GM23338 (cell line): Measurements from ENCODE around the gene TYMP. TPM values are rescaled to one million over a fixed set of nuclear protein-coding genes. Genes with fewer than 3 reads are reported as not detected.

Source experiments
- ATAC-seq: fragments of 200-7000 bp; cut with Tn5 transposase; 3 replicates; pipeline ENCODE4 v1.9.1; 2020
- DNase-seq: peaks from one replicate; pipeline ENCODE4 v3.0.0-alpha.2; 2015; ENCODE audit warnings: low spot score
- H2AFZ ChIP-seq: fragments of 200-600 bp; sonication (generic); 2 replicates; pipeline ENCODE4 v1.8.0; 2016; ENCODE audit warnings: antibody characterized with exemption, mild to moderate bottlenecking, moderate library complexity
- H3F3A ChIP-seq: fragments of 200-600 bp; sonication (generic); replicated peaks from 2 replicates; pipeline ENCODE4 v1.8.0; 2017; ENCODE audit warnings: antibody characterized with exemption, mixed run types, low read depth
- H3K27ac ChIP-seq: fragments of 200-600 bp; sonication (generic); 2 replicates; pipeline ENCODE4 v1.6.1; 2016; ENCODE audit warnings: low read depth
- H3K27me3 ChIP-seq: fragments of 200-600 bp; sonication (generic); 2 replicates; pipeline ENCODE4 v1.8.0; 2016; ENCODE audit warnings: mild to moderate bottlenecking, mixed run types, moderate library complexity; ENCODE audit not compliant: insufficient read depth
- H3K36me3 ChIP-seq: fragments of 200-600 bp; sonication (generic); 2 replicates; pipeline ENCODE4 v1.8.0; 2016; ENCODE audit warnings: mild to moderate bottlenecking; ENCODE audit not compliant: insufficient read depth
- H3K4me1 ChIP-seq: fragments of 200-600 bp; sonication (generic); 2 replicates; pipeline ENCODE4 v1.8.0; 2016; ENCODE audit warnings: mild to moderate bottlenecking, moderate library complexity; ENCODE audit not compliant: insufficient read depth
- H3K4me2 ChIP-seq: fragments of 200-600 bp; sonication (generic); 2 replicates; pipeline ENCODE4 v1.7.1; 2017; ENCODE audit warnings: mixed run types
- H3K4me3 ChIP-seq: fragments of 200-600 bp; sonication (generic); 2 replicates; pipeline ENCODE4 v1.6.1; 2016; ENCODE audit warnings: mixed run types
- H3K79me2 ChIP-seq: fragments of 200-600 bp; sonication (generic); replicated peaks from 2 replicates; pipeline ENCODE4 v1.8.0; 2017; ENCODE audit warnings: mild to moderate bottlenecking; ENCODE audit not compliant: insufficient read depth
- H3K9me2 ChIP-seq: fragments of 200-600 bp; sonication (generic); 2 replicates; pipeline ENCODE4 v1.8.0; 2017; ENCODE audit not compliant: insufficient read depth
- H4K20me1 ChIP-seq: fragments of 200-600 bp; sonication (generic); replicated peaks from 2 replicates; pipeline ENCODE4 v1.8.0; 2017; ENCODE audit warnings: mild to moderate bottlenecking; ENCODE audit not compliant: insufficient read depth
- H3K27ac Mint-ChIP-seq: 2 replicates; pipeline ENCODE4 v1.8.0; 2020; ENCODE audit warnings: inconsistent platforms, mild to moderate bottlenecking, moderate library complexity, mixed read lengths
- H3K27me3 Mint-ChIP-seq: 3 replicates; pipeline ENCODE4 v1.8.0; 2022; ENCODE audit warnings: low read depth, mild to moderate bottlenecking, moderate library complexity, mixed read lengths, inconsistent platforms; ENCODE audit not compliant: insufficient read depth, poor library complexity
- H3K36me3 Mint-ChIP-seq: 3 replicates; pipeline ENCODE4 v1.8.0; 2021; ENCODE audit warnings: low read depth, mild to moderate bottlenecking, inconsistent platforms, moderate library complexity, mixed read lengths
- H3K4me1 Mint-ChIP-seq: 3 replicates; pipeline ENCODE4 v1.8.0; 2020; ENCODE audit warnings: mild to moderate bottlenecking, inconsistent platforms, mixed read lengths
- H3K4me3 Mint-ChIP-seq: 3 replicates; pipeline ENCODE4 v1.8.0; 2021; ENCODE audit warnings: moderate library complexity, mild to moderate bottlenecking, inconsistent platforms, mixed read lengths
- H3K9me3 Mint-ChIP-seq: 3 replicates; pipeline ENCODE4 v1.8.0; 2020; ENCODE audit warnings: moderate library complexity, mild to moderate bottlenecking, inconsistent platforms, mixed read lengths
- CREB1 ChIP-seq: fragments of 250-450 bp; sonication (Bioruptor Pico); IDR thresholded peaks from 2 replicates; pipeline ENCODE4 v1.5.0; 2020; ENCODE audit warnings: low read depth, mild to moderate bottlenecking, moderate library complexity
- ETS1 ChIP-seq: IDR thresholded peaks from 2 replicates; pipeline ENCODE4 v1.6.1; 2016; ENCODE audit warnings: antibody characterized with exemption
- EZH2 ChIP-seq: fragments of 200-600 bp; sonication (generic); IDR thresholded peaks from one replicate; pipeline ENCODE4 v1.8.0; 2017; ENCODE audit warnings: antibody characterized with exemption, mild to moderate bottlenecking, low read depth; ENCODE audit not compliant: unreplicated experiment
- EZH2phosphoT487 ChIP-seq: fragments of 200-600 bp; sonication (generic); IDR thresholded peaks from one replicate; pipeline ENCODE4 v1.8.1; 2018; ENCODE audit warnings: antibody characterized with exemption; ENCODE audit not compliant: unreplicated experiment
- JUNB ChIP-seq: IDR thresholded peaks from one replicate; pipeline ENCODE4 v1.6.1; 2016; ENCODE audit warnings: antibody characterized with exemption; ENCODE audit not compliant: unreplicated experiment
- NANOG ChIP-seq: IDR thresholded peaks from 2 replicates; pipeline ENCODE4 v1.6.1; 2016; ENCODE audit warnings: antibody characterized with exemption, borderline replicate concordance
- POLR2AphosphoS5 ChIP-seq: IDR thresholded peaks from 2 replicates; pipeline ENCODE4 v1.6.1; 2016; ENCODE audit warnings: antibody characterized with exemption, low read depth
- REST ChIP-seq: IDR thresholded peaks from one replicate; pipeline ENCODE4 v1.6.1; 2018; ENCODE audit warnings: antibody characterized with exemption; ENCODE audit not compliant: unreplicated experiment
- ZNF114 ChIP-seq: fragments of 250-450 bp; sonication (Bioruptor Pico); IDR thresholded peaks from 2 replicates; pipeline ENCODE4 v1.5.0; 2020; ENCODE audit warnings: mild to moderate bottlenecking, moderate library complexity
- ZNF331 ChIP-seq: fragments of 250-450 bp; sonication (Bioruptor Pico); IDR thresholded peaks from 2 replicates; pipeline ENCODE4 v1.5.0; 2020; ENCODE audit warnings: low read depth, mild to moderate bottlenecking, moderate library complexity
- ZNF462 ChIP-seq: fragments of 250-450 bp; sonication (Bioruptor Pico); IDR thresholded peaks from 2 replicates; pipeline ENCODE4 v1.5.0; 2020; ENCODE audit warnings: mild to moderate bottlenecking, moderate library complexity
- polyA plus RNA-seq: library from polyadenylated mRNA; unstranded; fragments of >200 nt; fragmentation: Nextera tagmentation; extraction: Ambion mirVana; gene quantifications from 2 replicates; pipeline ENCODE4 v1.2.1, GENCODE V29; 2016
- total RNA-seq: library from RNA; depleted of rRNA; stranded (reverse); fragments of >200 nt; shearing (Covaris generic); gene quantifications from 2 replicates; pipeline ENCODE4 v1.2.3, GENCODE V29; 2014

Gene TYMP
- total and polyA plus RNA-seq, 2 experiments from 2014 or later = 0.28 to 1.8 TPM

- Histone ChIP-seq H3K9me2 (no peaks in the 10 kb centered on the region), H3K4me2 (no peak overlapping the region), H3K27ac (no peak overlapping the region), H3F3A (no peaks in the 10 kb centered on the region; the same call in 1 of the 2 replicates), H3K4me3 (no peak overlapping the region), H3K79me2 (no peaks in the 10 kb centered on the region), H4K20me1 (no peaks in the 10 kb centered on the region), H3K27me3 (peaks cover 8% of the 10 kb centered on the region; the same call in 1 of the 2 replicates), H2AFZ (no peak overlapping the region), H3K36me3 (no peaks in the 10 kb centered on the region), H3K4me1 (no peaks in the 10 kb centered on the region)
- Mint-ChIP-seq H3K9me3 (no peaks in the 10 kb centered on the region), H3K27me3 (peaks cover 17% of the 10 kb centered on the region), H3K4me3 (no peak overlapping the region), H3K36me3 (no peaks in the 10 kb centered on the region), H3K27ac (no peak overlapping the region), H3K4me1 (peaks cover 9% of the 10 kb centered on the region)
- TF ChIP-seq ZNF331 (CRISPR knock-in tag) = no peak
- no peak for TF ChIP-seq EZH2phosphoT487
- TF ChIP-seq ZNF114 (CRISPR knock-in tag) = no peak
- TF ChIP-seq ETS1 = no peak
- no peak for TF ChIP-seq REST
- no peak for TF ChIP-seq ZNF462
- TF ChIP-seq CREB1 = no peak
- TF ChIP-seq POLR2AphosphoS5 = no peak
- TF ChIP-seq JUNB = no peak
- no peak for TF ChIP-seq EZH2
- TF ChIP-seq NANOG = no peak
- DNase-seq = no peak
- no peak for ATAC-seq
These were observed 23.5 kb upstream of the TYMP start for GRCh38 chr22:50553310-50553709.
